Hepatocyte (in vitro differentiated cells): Measurements from ENCODE around the gene BAZ1B.

ENCODE experiments used
- EZH2 ChIP-seq: fragments of 200-600 bp; sonication (generic); IDR thresholded peaks from 2 replicates; pipeline ENCODE4 v1.6.1; 2016; ENCODE audit warnings: antibody characterized with exemption, mild to moderate bottlenecking, borderline replicate concordance
- EZH2phosphoT487 ChIP-seq: fragments of 200-600 bp; sonication (generic); IDR thresholded peaks from one replicate; pipeline ENCODE4 v1.6.1; 2018; ENCODE audit warnings: antibody characterized with exemption, mild to moderate bottlenecking, low read depth, moderate library complexity; ENCODE audit not compliant: unreplicated experiment, severe bottlenecking
- TF ChIP-seq, protein P1 (sequence below): fragments of 200-600 bp; sonication (generic); IDR thresholded peaks from 2 replicates; pipeline ENCODE4 v1.5.1; 2016; ENCODE audit warnings: antibody characterized with exemption, mild to moderate bottlenecking; ENCODE audit not compliant: poor library complexity

DNA sequence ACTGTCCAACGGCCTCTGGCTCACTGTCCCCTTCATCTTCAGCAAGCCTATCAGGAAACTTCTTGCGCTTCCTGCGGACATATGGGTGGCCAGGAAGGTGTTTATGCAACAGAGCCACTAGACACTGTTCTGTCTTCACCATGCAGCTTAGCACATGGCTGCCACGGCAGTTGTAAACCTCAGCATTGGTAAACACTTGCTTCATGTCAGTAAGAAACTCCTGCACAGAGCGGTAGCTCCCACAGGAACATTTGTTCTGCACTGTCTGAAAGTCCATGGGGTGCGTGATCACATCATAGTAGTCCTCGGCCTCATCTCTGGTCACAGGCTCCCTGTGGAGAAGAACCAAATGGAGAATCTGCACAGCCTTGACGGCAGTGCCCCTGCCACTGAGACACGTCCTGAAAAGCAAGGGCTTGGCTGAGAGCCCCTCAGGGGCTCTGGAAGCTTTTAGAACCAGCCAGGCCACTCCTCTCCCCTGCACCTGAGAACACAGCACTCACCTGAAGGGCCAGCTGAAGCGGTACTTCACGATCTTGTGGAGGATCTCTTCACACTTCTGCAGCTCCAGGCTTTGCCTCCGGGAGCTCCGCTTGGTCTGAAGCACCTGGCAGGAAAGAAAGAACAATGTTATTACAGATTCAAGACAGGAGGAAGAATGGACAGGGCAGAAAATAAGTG, 79.7 kb downstream of the BAZ1B start:
- TF ChIP-seq, protein P1, sequence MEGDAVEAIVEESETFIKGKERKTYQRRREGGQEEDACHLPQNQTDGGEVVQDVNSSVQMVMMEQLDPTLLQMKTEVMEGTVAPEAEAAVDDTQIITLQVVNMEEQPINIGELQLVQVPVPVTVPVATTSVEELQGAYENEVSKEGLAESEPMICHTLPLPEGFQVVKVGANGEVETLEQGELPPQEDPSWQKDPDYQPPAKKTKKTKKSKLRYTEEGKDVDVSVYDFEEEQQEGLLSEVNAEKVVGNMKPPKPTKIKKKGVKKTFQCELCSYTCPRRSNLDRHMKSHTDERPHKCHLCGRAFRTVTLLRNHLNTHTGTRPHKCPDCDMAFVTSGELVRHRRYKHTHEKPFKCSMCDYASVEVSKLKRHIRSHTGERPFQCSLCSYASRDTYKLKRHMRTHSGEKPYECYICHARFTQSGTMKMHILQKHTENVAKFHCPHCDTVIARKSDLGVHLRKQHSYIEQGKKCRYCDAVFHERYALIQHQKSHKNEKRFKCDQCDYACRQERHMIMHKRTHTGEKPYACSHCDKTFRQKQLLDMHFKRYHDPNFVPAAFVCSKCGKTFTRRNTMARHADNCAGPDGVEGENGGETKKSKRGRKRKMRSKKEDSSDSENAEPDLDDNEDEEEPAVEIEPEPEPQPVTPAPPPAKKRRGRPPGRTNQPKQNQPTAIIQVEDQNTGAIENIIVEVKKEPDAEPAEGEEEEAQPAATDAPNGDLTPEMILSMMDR = no peak
- TF ChIP-seq EZH2 (no peak), EZH2phosphoT487 (no peak)
